ENCODE measurements around the gene RGL2. TPM values are rescaled to one million over a fixed set of nuclear protein-coding genes. Genes with fewer than 3 reads are reported as not detected.

The RGL2 gene
- polyA plus RNA-seq, 3 donors = 14.9 to 145 (median 15.5) TPM

- intact Hi-C loops (cut with micrococcal nuclease) = no loop called here
- H3K4me3 ChIP-seq (replicated peaks in 1 of 3; ENCODE audit: low read depth in 2 of 3, low read length in 3 of 3) = no peak overlapping the region
- TF ChIP-seq CTCF (IDR thresholded peaks at IDR 0.05) = no peak
- no peaks in the 10 kb centered on the region for H3K4me1 ChIP-seq (ENCODE audit: control insufficient read depth in 1 of 2, insufficient read depth in 2 of 2, low read length in 2 of 2)
- no peaks in the 10 kb centered on the region for H3K9me3 ChIP-seq (replicated peaks in 1 of 2; ENCODE audit: control insufficient read depth in 1 of 2, insufficient read depth in 1 of 2, low read length in 2 of 2)
- H3K9ac ChIP-seq (ENCODE audit: insufficient read depth, low read length, poor library complexity, severe bottlenecking) = no peak overlapping the region
- H3K9me3 Mint-ChIP-seq = no peaks in the 10 kb centered on the region
- peaks cover 53 to 74% of the 10 kb centered on the region in 2 donors for H3K36me3 Mint-ChIP-seq
- H4K20me1 ChIP-seq (ENCODE audit: insufficient read depth, low read length) = no peaks in the 10 kb centered on the region
- WGBS (ENCODE audit: insufficient coverage) = 100% methylated on average over 2 of the region's 5 CpGs
- H3K36me3 ChIP-seq (replicated peaks in 1 of 2; ENCODE audit: control insufficient read depth in 1 of 2, insufficient read depth in 2 of 2, low read length in 2 of 2) = peaks cover 45 to 69% of the 10 kb centered on the region in 2 donors
- no peak overlapping the region for H3K27ac Mint-ChIP-seq
- no peaks in the 10 kb centered on the region for H3K27me3 ChIP-seq (ENCODE audit: control insufficient read depth in 2 of 2, insufficient read depth in 2 of 2, low read length in 2 of 2)
- no peak overlapping the region for H3K4me3 Mint-ChIP-seq
- no peak overlapping the region for H2AFZ ChIP-seq (ENCODE audit: insufficient read depth, low read depth, low read length, poor library complexity, severe bottlenecking)
- DNase-seq = no peak
- no peak overlapping the region for H3K27ac ChIP-seq (ENCODE audit: low read depth in 1 of 2, low read length in 2 of 2)
- H3K4me1 Mint-ChIP-seq = no peaks in the 10 kb centered on the region
- no peak overlapping the region for H3K4me2 ChIP-seq (replicated peaks; ENCODE audit: extremely low read depth, low read length, poor library complexity, severe bottlenecking)
- peaks cover 0 to 2% (median under 1%) of the 10 kb centered on the region in 3 donors for H3K27me3 Mint-ChIP-seq (ENCODE audit: low read depth in 3 of 3)
- H3K79me2 ChIP-seq (ENCODE audit: insufficient read depth, low read length) = no peaks in the 10 kb centered on the region
Observed at GRCh38 chr6:33259032-33259431, 39.7 kb downstream of the RGL2 start.

DNA sequence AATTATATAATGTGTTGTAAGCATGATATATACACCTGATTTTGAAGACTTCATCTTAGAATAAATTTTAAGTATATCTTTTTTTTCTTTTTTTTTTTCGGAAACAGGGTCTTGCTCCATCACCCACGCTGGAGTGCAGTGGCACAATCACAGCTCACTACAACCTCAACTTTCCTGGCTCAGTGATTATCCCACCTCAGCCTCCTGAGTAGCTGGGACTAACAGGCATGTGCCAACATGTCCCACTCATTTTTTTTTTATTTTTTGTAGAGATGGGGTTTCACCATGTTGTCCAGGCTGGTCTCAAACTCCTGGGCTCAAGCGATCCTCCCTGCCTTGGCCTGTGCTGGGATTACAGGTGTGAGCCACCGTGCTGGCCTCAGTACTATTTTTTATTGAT lies 44.2 kb downstream of the RGL2 start:
- Mint-ChIP-seq H3K4me1 (peaks cover 17% of the 10 kb centered on the region), H3K36me3 (peaks cover 34 to 53% of the 10 kb centered on the region in 2 donors), H3K27ac (peak overlapping the region in 1 of 7 donors; percentile 4), H3K9me3 (no peaks in the 10 kb centered on the region), H3K4me3 (no peak overlapping the region), H3K27me3 (ENCODE audit: low read depth in 3 of 3) (peaks cover 0 to 2% (median 0%) of the 10 kb centered on the region in 3 donors)
- Histone ChIP-seq H3K79me2 (ENCODE audit: insufficient read depth, low read length) (peaks cover 4% of the 10 kb centered on the region), H3K4me1 (ENCODE audit: control insufficient read depth in 1 of 2, insufficient read depth in 2 of 2, low read length in 2 of 2) (peaks cover 9 to 13% of the 10 kb centered on the region in 2 donors), H3K27me3 (ENCODE audit: control insufficient read depth in 2 of 2, insufficient read depth in 2 of 2, low read length in 2 of 2) (no peaks in the 10 kb centered on the region), H2AFZ (ENCODE audit: insufficient read depth, low read depth, low read length, poor library complexity, severe bottlenecking) (no peak overlapping the region), H3K9ac (ENCODE audit: insufficient read depth, low read length, poor library complexity, severe bottlenecking) (no peak overlapping the region), H3K9me3 (replicated peaks in 1 of 2; ENCODE audit: control insufficient read depth in 1 of 2, insufficient read depth in 1 of 2, low read length in 2 of 2) (no peaks in the 10 kb centered on the region), H4K20me1 (ENCODE audit: insufficient read depth, low read length) (no peaks in the 10 kb centered on the region), H3K4me2 (replicated peaks; ENCODE audit: extremely low read depth, low read length, poor library complexity, severe bottlenecking) (no peak overlapping the region), H3K4me3 (replicated peaks in 1 of 3; ENCODE audit: low read depth in 2 of 3, low read length in 3 of 3) (no peak overlapping the region), H3K36me3 (replicated peaks in 1 of 2; ENCODE audit: control insufficient read depth in 1 of 2, insufficient read depth in 2 of 2, low read length in 2 of 2) (peaks cover 29 to 46% of the 10 kb centered on the region in 2 donors), H3K27ac (ENCODE audit: low read depth in 1 of 2, low read length in 2 of 2) (no peak overlapping the region)
- TF ChIP-seq CTCF (IDR thresholded peaks at IDR 0.05) = no peak
- no peak for DNase-seq
- WGBS (ENCODE audit: insufficient coverage) = 100% methylated on average over 1 of the region's 4 CpGs
- intact Hi-C loops (cut with micrococcal nuclease) = no loop called here

Measured in CD14-positive monocyte (primary cell).